Motor neuron (in vitro differentiated cells): ENCODE measurements around the gene ANKRD66. TPM values are rescaled to one million over a fixed set of nuclear protein-coding genes. Genes with fewer than 3 reads are reported as not detected.
"Not testable (repeated sequence)": the region's sequence is repeated elsewhere in the genome, so short reads cannot be mapped to it uniquely, and the experiment has no call there.

Experiments used
- ATAC-seq, 8 experiments: fragments of 200-7000 bp; cut with Tn5 transposase; replicated peaks in 6 of 8; 2 replicates each; pipeline ENCODE4 v1.8.0; 2021; ENCODE audit warnings: mild to moderate bottlenecking in 8 of 8, moderate library complexity in 8 of 8
- H3K27ac ChIP-seq, 2 donors: fragments of 250-450 bp; sonication (Bioruptor Pico); 2 replicates each; pipeline ENCODE4 v1.9.0; 2021; ENCODE audit warnings: antibody characterized with exemption in 2 of 2, mild to moderate bottlenecking in 2 of 2, moderate library complexity in 1 of 2
- H3K4me1 ChIP-seq, 2 donors: fragments of 250-450 bp; sonication (Bioruptor Pico); replicated peaks in 1 of 2; 2 replicates each; pipeline ENCODE4 v1.6.1; 2021; ENCODE audit warnings: antibody characterized with exemption in 2 of 2, mild to moderate bottlenecking in 2 of 2, moderate library complexity in 1 of 2
- H3K4me3 ChIP-seq, 5 donors: fragments of 250-450 bp; sonication (Bioruptor Pico); 2 replicates each; pipeline ENCODE4 v1.9.0; 2021; ENCODE audit warnings: antibody characterized with exemption in 5 of 5, mild to moderate bottlenecking in 5 of 5, moderate library complexity in 4 of 5
- WGBS, 10 experiments: fragments of 450-650 bp; shearing (Covaris generic); methylation state at CpG; one replicate each; pipeline ENCODE4 v1.0.0; 2022; 5-methylcytosine and 5-hydroxymethylcytosine counted together
- in situ Hi-C, 9 experiments: fragments of 400-800 bp; cut with MboI; loops; one replicate each; pipeline ENCODE4 v1.15.0; 2021; ENCODE audit warnings: low sequenced_read_pairs in 9 of 9, low pct_unique_long_range_greater_than_20kb in 2 of 9; ENCODE audit not compliant: unreplicated experiment in 9 of 9
- total RNA-seq, 8 experiments: library from RNA; unstranded; fragments of 300-600 nt; gene quantifications; 2 replicates each; pipeline versions ENCODE4 v1.2.3 to v1.2.4, GENCODE V29; 2022

Gene ANKRD66
- total RNA-seq, 8 experiments from 2014 or later, result 0.17 to 2.5 (median 0.56) TPM; not detected in 1

DNA sequence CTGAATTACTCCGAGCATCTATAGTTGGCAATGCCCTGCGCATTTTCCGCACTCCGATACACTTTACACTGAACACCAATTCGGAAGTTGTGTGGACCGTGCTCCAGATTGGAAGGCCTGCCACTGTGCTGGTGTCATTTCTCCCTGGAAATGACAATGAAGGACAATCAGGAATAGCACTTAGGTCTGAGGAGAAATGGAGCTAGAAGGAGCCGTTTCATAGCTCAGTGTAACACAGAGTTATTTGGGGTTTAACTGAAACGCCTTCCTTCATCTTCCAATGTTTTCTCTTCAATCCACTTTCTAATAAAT, 11.1 kb upstream of the ANKRD66 start:
- 0 to 56% (median 19%) methylated on average over 1 to 8 of the region's 8 CpGs for WGBS, 10 experiments

GRCh38 chr6:46736906-46737305, 9.8 kb upstream of the ANKRD66 start:
- Histone ChIP-seq H3K27ac (no peak overlapping the region), H3K4me1 (no peaks in the 10 kb centered on the region), H3K4me3 (no peak overlapping the region)
- no peak for ATAC-seq
- in situ Hi-C loops, result no loop called here

More for the DNA sequence above, 11.1 kb upstream of the ANKRD66 start:
- H3K4me3 ChIP-seq, result peak overlapping the region; percentile 35 to 52 (median 47)
- no peaks in the 10 kb centered on the region for H3K4me1 ChIP-seq
- in situ Hi-C loops, result no loop called here
- H3K27ac ChIP-seq, result no peak overlapping the region
- peak in 2 of 8 experiments; percentile 23 to 25 for ATAC-seq

GRCh38 chr6:46741482-46741881, 5.3 kb upstream of the ANKRD66 start:
- in situ Hi-C loops, result no loop called here
- H3K27ac ChIP-seq, result no peak overlapping the region
- no peaks in the 10 kb centered on the region for H3K4me1 ChIP-seq
- whole genome bisulfite sequencing, 10 experiments, result 39 to 100% (median 100%) methylated on average over 1 to 2 of the region's 2 CpGs; no CpG with 5 or more reads in 2 of the 10 experiments
- ATAC-seq, result no peak
- H3K4me3 ChIP-seq, result no peak overlapping the region

- in situ Hi-C loops, result no loop called here
- ATAC-seq, result no peak
- Histone ChIP-seq H3K4me1 (no peaks in the 10 kb centered on the region), H3K27ac (no peak overlapping the region), H3K4me3 (no peak overlapping the region)
- WGBS, 10 experiments, result 70 to 100% (median 80%) methylated on average over 1 to 4 of the region's 4 CpGs; no CpG with 5 or more reads in 3 of the 10 experiments
These were observed 4.8 kb upstream of the ANKRD66 start for GRCh38 chr6:46741910-46742309.

DNA sequence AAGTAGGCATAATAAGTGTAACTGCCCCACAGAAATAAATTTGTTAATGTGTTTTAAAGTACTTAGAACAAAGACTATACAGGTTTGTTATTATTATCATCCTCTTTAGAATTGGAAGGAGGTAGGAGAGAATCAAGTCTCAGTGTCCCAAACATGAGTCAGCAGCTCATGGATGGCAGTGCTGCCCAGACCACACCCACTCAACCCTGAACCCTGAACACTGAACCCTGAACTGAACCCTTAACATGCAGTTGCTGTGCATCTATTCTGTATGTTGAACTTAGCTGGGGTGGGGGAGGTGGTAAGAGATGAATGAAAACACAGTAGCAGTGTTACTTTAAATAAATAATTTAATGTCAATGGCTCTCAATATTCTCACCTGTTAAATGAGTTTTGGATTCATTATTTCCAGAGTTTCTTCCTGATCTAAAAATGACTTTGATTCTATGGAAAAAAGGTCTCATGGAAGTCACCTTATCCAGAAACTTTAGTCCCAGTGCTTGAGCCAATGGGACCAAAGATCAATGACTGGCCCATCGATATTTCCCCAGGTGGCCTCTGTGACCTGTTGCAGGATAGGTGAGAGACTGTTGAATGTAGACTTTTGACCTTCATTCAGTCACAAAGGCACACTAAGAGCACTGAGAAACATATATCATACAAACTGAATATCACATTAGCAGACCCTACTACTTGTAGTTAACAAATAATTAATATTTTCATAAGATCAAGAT, 3.1 kb upstream of the ANKRD66 start:
- WGBS, 10 experiments, result 0 to 100% (median 80%) methylated on average over 1 of the region's 1 CpG; no CpG with 5 or more reads in 3 of the 10 experiments
- no peak for ATAC-seq
- Histone ChIP-seq H3K27ac (no peak overlapping the region), H3K4me1 (no peaks in the 10 kb centered on the region), H3K4me3 (no peak overlapping the region)
- in situ Hi-C loops, result no loop called here

GRCh38 chr6:46744159-46744725, 2.5 kb upstream of the ANKRD66 start:
- H3K4me3 ChIP-seq, H3K4me1 ChIP-seq, in situ Hi-C loops, ATAC-seq, H3K27ac ChIP-seq: not testable (repeated sequence)
- 10 to 100% (median 65%) methylated on average over 1 to 3 of the region's 3 CpGs; no CpG with 5 or more reads in 3 of the 10 experiments for WGBS, 10 experiments

DNA sequence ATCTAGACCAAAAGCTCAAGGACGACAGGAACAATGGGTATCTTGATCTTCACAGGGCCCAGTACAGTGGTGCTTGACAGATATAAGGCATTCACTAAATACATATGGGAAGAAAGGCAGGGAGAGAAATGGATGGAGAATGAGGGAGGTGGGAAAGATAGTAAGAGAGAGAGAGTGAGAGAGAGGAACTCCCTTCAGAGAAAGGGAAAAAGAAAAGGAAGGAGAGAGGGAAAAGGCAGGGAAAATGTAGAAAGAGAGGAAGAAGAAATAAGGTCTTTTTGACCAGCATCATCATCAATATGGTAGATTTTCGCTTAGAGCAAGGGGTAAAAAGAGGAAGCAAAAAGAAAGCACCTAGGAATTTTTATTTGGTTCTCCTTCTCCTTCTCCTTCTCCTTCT, 760 bp upstream of the ANKRD66 start:
- in situ Hi-C loops, result no loop called here
- 5 to 90% (median 55%) methylated on average over 1 to 2 of the region's 2 CpGs; no CpG with 5 or more reads in 1 of the 10 experiments for WGBS, 10 experiments
- ATAC-seq, result no peak

DNA sequence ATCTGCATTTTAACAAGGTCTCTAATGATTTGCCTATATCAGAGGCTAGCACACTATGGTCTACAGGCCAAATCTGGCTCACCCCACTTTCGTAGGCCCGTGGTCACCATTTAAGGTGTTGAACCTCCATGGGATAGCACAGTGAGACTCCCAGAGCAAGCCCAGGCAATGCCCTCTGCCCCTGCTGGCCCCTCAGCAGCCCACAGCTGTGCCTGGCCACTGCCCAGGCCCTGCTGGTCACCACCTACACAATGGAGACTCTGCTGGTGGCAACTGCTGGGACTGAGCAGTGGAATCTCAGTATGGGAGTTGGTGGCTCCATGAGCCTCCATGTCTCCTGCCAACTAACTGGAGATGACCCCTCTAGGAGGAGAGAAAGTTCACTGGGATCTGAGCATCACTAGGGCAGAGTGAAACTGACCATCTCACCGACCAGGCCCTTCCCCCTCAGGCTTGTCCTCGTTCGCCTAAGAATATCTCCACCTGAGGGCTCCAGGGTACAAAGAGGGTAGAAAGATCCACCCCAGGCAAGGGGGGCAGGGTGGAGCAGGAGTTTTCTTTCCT, 2.3 kb downstream of the ANKRD66 start:
- 17 to 100% (median 73%) methylated on average over 1 to 3 of the region's 5 CpGs; no CpG with 5 or more reads in 4 of the 10 experiments for WGBS, 10 experiments
- Histone ChIP-seq H3K27ac (no peak overlapping the region), H3K4me1 (no peaks in the 10 kb centered on the region), H3K4me3 (no peak overlapping the region)
- ATAC-seq, result no peak
- in situ Hi-C loops, result no loop called here

More for the DNA sequence above, 760 bp upstream of the ANKRD66 start:
- Histone ChIP-seq H3K4me3 (no peak overlapping the region), H3K4me1 (no peaks in the 10 kb centered on the region), H3K27ac (no peak overlapping the region)

GRCh38 chr6:46749731-46750130, 3.0 kb downstream of the ANKRD66 start:
- Histone ChIP-seq H3K4me3 (no peak overlapping the region), H3K4me1 (no peaks in the 10 kb centered on the region), H3K27ac (no peak overlapping the region)
- ATAC-seq, result no peak
- WGBS, 10 experiments, result 17 to 76% (median 67%) methylated on average over 1 to 5 of the region's 5 CpGs; no CpG with 5 or more reads in 1 of the 10 experiments
- in situ Hi-C loops, result no loop called here

GRCh38 chr6:46751658-46752057, 4.9 kb downstream of the ANKRD66 start:
- no peak overlapping the region for H3K27ac ChIP-seq
- WGBS, 10 experiments, result 35 to 100% (median 72%) methylated on average over 1 to 3 of the region's 3 CpGs; no CpG with 5 or more reads in 2 of the 10 experiments
- no peak for ATAC-seq
- no peak overlapping the region for H3K4me3 ChIP-seq
- no peaks in the 10 kb centered on the region for H3K4me1 ChIP-seq
- in situ Hi-C loops, result no loop called here

GRCh38 chr6:46755865-46756264, 9.1 kb downstream of the ANKRD66 start:
- Histone ChIP-seq H3K4me3 (no peak overlapping the region), H3K4me1 (no peaks in the 10 kb centered on the region), H3K27ac (no peak overlapping the region)
- WGBS, 10 experiments, result 0 to 63% (median 15%) methylated on average over 1 of the region's 1 CpG; no CpG with 5 or more reads in 3 of the 10 experiments
- in situ Hi-C loops, result no loop called here
- ATAC-seq, result peak in 1 of 8 experiments; percentile 37

- in situ Hi-C loops, result no loop called here
- ATAC-seq, result peak; percentile 44 to 85 (median 67)
- Histone ChIP-seq H3K4me3 (no peak overlapping the region), H3K27ac (no peak overlapping the region), H3K4me1 (no peaks in the 10 kb centered on the region)
- WGBS, 10 experiments, result 26 to 91% (median 72%) methylated on average over 3 to 7 of the region's 7 CpGs
These were observed 9.9 kb downstream of the ANKRD66 start for GRCh38 chr6:46756469-46757213.

- no peaks in the 10 kb centered on the region for H3K4me1 ChIP-seq
- WGBS, 10 experiments, result 38 to 89% (median 68%) methylated on average over 1 to 2 of the region's 2 CpGs; no CpG with 5 or more reads in 2 of the 10 experiments
- ATAC-seq, result peak; percentile 58 to 92 (median 76)
- in situ Hi-C loops, result no loop called here
- no peak overlapping the region for H3K27ac ChIP-seq
- H3K4me3 ChIP-seq, result no peak overlapping the region
These were observed 10.5 kb downstream of the ANKRD66 start for GRCh38 chr6:46757214-46757596.
